PFSK-1 (cell line): ENCODE results near the gene ZNF154.

ENCODE experiments used
- POLR2AphosphoS5 ChIP-seq: IDR thresholded peaks from 2 replicates; pipeline ENCODE4 v1.6.1; 2012; ENCODE audit warnings: low read depth, mild to moderate bottlenecking, control low read depth, low read length, moderate library complexity
- SIN3A ChIP-seq: IDR thresholded peaks from 2 replicates; pipeline ENCODE4 v1.6.1; 2012; ENCODE audit warnings: mild to moderate bottlenecking, low read length, moderate library complexity, borderline replicate concordance; ENCODE audit not compliant: insufficient read depth
- TAF1 ChIP-seq: IDR thresholded peaks from 2 replicates; pipeline ENCODE4 v1.6.1; 2012; ENCODE audit warnings: low read length, control low read depth, borderline replicate concordance; ENCODE audit not compliant: insufficient read depth
- TF ChIP-seq, protein P1 (sequence below), 2 experiments: IDR thresholded peaks; 2 replicates each; pipeline versions ENCODE4 v1.6.1 to v1.8.0; 2011 to 2012; ENCODE audit warnings: low read depth in 2 of 2, low read length in 2 of 2, control low read depth in 1 of 2, inconsistent platforms in 1 of 2, mild to moderate bottlenecking in 1 of 2, moderate library complexity in 1 of 2; ENCODE audit not compliant: insufficient read depth in 1 of 2

GRCh38 chr19:57708641-57709361 lies at the start of gene ZNF154:
- TF ChIP-seq SIN3A (no peak), TAF1 (no peak), POLR2AphosphoS5 (no peak)
- TF ChIP-seq, protein P1, sequence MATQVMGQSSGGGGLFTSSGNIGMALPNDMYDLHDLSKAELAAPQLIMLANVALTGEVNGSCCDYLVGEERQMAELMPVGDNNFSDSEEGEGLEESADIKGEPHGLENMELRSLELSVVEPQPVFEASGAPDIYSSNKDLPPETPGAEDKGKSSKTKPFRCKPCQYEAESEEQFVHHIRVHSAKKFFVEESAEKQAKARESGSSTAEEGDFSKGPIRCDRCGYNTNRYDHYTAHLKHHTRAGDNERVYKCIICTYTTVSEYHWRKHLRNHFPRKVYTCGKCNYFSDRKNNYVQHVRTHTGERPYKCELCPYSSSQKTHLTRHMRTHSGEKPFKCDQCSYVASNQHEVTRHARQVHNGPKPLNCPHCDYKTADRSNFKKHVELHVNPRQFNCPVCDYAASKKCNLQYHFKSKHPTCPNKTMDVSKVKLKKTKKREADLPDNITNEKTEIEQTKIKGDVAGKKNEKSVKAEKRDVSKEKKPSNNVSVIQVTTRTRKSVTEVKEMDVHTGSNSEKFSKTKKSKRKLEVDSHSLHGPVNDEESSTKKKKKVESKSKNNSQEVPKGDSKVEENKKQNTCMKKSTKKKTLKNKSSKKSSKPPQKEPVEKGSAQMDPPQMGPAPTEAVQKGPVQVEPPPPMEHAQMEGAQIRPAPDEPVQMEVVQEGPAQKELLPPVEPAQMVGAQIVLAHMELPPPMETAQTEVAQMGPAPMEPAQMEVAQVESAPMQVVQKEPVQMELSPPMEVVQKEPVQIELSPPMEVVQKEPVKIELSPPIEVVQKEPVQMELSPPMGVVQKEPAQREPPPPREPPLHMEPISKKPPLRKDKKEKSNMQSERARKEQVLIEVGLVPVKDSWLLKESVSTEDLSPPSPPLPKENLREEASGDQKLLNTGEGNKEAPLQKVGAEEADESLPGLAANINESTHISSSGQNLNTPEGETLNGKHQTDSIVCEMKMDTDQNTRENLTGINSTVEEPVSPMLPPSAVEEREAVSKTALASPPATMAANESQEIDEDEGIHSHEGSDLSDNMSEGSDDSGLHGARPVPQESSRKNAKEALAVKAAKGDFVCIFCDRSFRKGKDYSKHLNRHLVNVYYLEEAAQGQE (IDR thresholded peaks at IDR 0.05; ENCODE audit: insufficient read depth in 1 of 2, low read depth in 2 of 2, low read length in 2 of 2): no peak
